Choroid plexus epithelial cell (primary cell): ENCODE data around the gene ARFGAP1.

Experiments used
- DNase-seq: peaks from one replicate; pipeline ENCODE4 v3.0.0-alpha.2; 2010; ENCODE audit warnings: low read depth
- H3K4me3 ChIP-seq: 2 replicates; pipeline ENCODE4 v1.5.1; 2011; ENCODE audit warnings: low read depth, mild to moderate bottlenecking, control low read depth, low read length, moderate library complexity
- CTCF ChIP-seq: conservative IDR thresholded peaks from 2 replicates; pipeline ENCODE4 v1.5.1; 2011; ENCODE audit warnings: low read depth, mild to moderate bottlenecking, control low read depth, inconsistent platforms, low read length, moderate library complexity

The ARFGAP1 gene

GRCh38 chr20:63314566-63315239 lies 42.1 kb downstream of the ARFGAP1 start:
- DNase-seq = no peak
- no peak overlapping the region for H3K4me3 ChIP-seq
- no peak for TF ChIP-seq CTCF

- DNase-seq = no peak
- no peak for TF ChIP-seq CTCF
- H3K4me3 ChIP-seq = no peak overlapping the region
Measured at GRCh38 chr20:63315240-63315689, 42.7 kb downstream of the ARFGAP1 start.

GRCh38 chr20:63315731-63316491 lies 43.3 kb downstream of the ARFGAP1 start:
- no peak for DNase-seq
- H3K4me3 ChIP-seq = no peak overlapping the region
- no peak for TF ChIP-seq CTCF

GRCh38 chr20:63316502-63316921 lies 43.9 kb downstream of the ARFGAP1 start:
- DNase-seq = no peak
- no peak for TF ChIP-seq CTCF
- no peak overlapping the region for H3K4me3 ChIP-seq

GRCh38 chr20:63317061-63317460 lies 44.4 kb downstream of the ARFGAP1 start:
- no peak overlapping the region for H3K4me3 ChIP-seq
- no peak for DNase-seq
- no peak for TF ChIP-seq CTCF

GRCh38 chr20:63317601-63318291 lies 45.1 kb downstream of the ARFGAP1 start:
- no peak for DNase-seq
- no peak overlapping the region for H3K4me3 ChIP-seq
- no peak for TF ChIP-seq CTCF
